Stimulated activated CD8-positive, alpha-beta memory T cell treated with anti-CD3 and anti-CD28 coated beads, Interleukin-7, amount 100 ng/mL, for 4 hours (primary cell): Measurements from ENCODE around the gene NCKAP1.
"Not testable (repeated sequence)": the region's sequence is repeated elsewhere in the genome, so short reads cannot be mapped to it uniquely, and the experiment has no call there.

Experiments used
- DNase-seq, 2 donors: peaks; one replicate each; pipeline ENCODE4 v3.0.0-alpha.2; 2020; ENCODE audit warnings: low read depth in 2 of 2

The NCKAP1 gene

GRCh38 chr2:182880100-182880499 is 158.2 kb downstream of the NCKAP1 start:
- not testable (repeated sequence) for DNase-seq

- not testable (repeated sequence) for DNase-seq
Measured at GRCh38 chr2:182876653-182877052, 161.6 kb downstream of the NCKAP1 start.

- DNase-seq, result no peak
Measured at GRCh38 chr2:182870227-182870626, 168.0 kb downstream of the NCKAP1 start.

- DNase-seq, result no peak
Measured at GRCh38 chr2:182868054-182868796, 170.0 kb downstream of the NCKAP1 start.

- DNase-seq, result no peak
Measured at GRCh38 chr2:182867426-182868053, 170.7 kb downstream of the NCKAP1 start.

GRCh38 chr2:182866461-182867406 is 171.5 kb downstream of the NCKAP1 start, which contains the start of gene FRZB:
Gene FRZB, minus strand, starts transcription at chr2:182866637. Its CDS starts 85 bp downstream, at chr2:182866552.
- DNase-seq, result no peak

GRCh38 chr2:182866095-182866460 is 172.2 kb downstream of the NCKAP1 start:
- no peak for DNase-seq

DNA sequence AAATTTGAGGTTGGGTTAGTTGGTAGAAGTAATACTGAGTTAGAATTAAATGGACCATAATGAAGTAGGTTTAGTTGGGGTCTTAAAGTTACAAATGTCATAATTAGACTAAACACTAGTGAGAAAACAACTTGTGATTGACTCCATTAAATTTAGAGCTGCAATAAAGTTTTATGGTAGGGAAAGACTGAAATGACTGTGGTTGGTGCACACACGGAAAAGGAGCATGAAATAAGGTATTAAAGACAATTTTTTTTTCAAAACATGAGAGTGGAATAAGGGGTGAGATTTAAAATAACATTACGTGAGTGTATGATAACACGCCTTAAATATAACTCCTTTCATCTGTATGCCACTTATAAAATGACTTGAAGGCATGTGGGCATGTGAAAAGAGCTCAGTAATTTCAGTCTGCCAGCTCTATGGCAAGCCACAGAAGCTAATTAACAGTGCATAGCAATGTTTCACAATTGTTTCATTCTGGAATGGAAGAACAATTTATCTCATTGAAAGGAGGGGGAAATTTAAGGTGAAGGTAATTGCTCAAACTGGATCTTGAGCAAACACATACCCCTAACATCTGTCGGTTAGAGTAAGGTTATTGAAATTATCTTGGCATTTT is 173.2 kb downstream of the NCKAP1 start:
- DNase-seq, result no peak

GRCh38 chr2:182863642-182864041 is 174.6 kb downstream of the NCKAP1 start:
- no peak for DNase-seq

- no peak for DNase-seq
Measured at GRCh38 chr2:182862091-182862490, 176.2 kb downstream of the NCKAP1 start.

GRCh38 chr2:182860858-182861257 is 177.4 kb downstream of the NCKAP1 start:
- no peak for DNase-seq
